NB4 (cell line): Measurements from ENCODE around the gene ARMH4.

Source experiments
- CTCF ChIP-seq: IDR thresholded peaks from one replicate; pipeline ENCODE4 v1.5.1; 2012; ENCODE audit warnings: low read depth, low read length
- MAX ChIP-seq: IDR thresholded peaks from 2 replicates; pipeline ENCODE4 v1.6.1; 2011; ENCODE audit warnings: low read depth, low read length
- MYC ChIP-seq: IDR thresholded peaks from 2 replicates; pipeline ENCODE4 v1.6.1; 2011; ENCODE audit warnings: low read depth, low read length
- POLR2A ChIP-seq: IDR thresholded peaks from 2 replicates; pipeline ENCODE4 v1.6.1; 2011; ENCODE audit warnings: mild to moderate bottlenecking; ENCODE audit not compliant: insufficient read length; ENCODE audit errors: extremely low read depth

DNA sequence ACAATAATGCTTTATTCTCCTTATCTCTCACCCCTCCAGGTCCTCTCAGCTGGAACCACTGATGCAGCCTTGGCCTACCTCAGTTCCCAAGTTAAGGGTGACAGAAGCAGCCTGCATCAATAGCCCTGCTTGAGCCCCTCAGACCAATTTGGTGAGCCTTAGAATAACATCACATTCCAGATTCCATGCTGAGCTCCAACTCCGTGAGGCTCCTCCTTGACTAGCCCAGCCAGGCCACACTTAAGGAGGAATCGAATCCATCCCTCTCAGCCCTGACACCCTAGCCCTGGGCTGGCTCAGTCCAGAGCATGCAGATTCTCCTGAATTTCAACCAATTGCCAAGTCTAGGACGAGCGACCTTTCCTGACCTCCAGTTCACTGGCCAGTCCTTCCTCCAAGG is 91.1 kb downstream of the ARMH4 start:
- no peak for TF ChIP-seq CTCF
- no peak for TF ChIP-seq POLR2A
- no peak for TF ChIP-seq MYC
- no peak for TF ChIP-seq MAX
